ENCODE data around the gene USP17L19.
"Not testable (repeated sequence)": the region's sequence is repeated elsewhere in the genome, so short reads cannot be mapped to it uniquely, and the experiment has no call there.

Gene USP17L19

GRCh38 chr4:9234085-9234484 lies 19.1 kb upstream of the USP17L19 start, which contains the start of gene USP17L15:
Gene USP17L15, plus strand, starts transcription at chr4:9234385. Its CDS starts 0 bp downstream, at chr4:9234385.
- H3K4me3 ChIP-seq (ENCODE audit: low read length, poor library complexity, severe bottlenecking); H3K79me2 ChIP-seq (ENCODE audit: insufficient read depth, low read length); H4K20me1 ChIP-seq (ENCODE audit: insufficient read depth, low read length, poor library complexity, severe bottlenecking); H3K4me2 ChIP-seq (ENCODE audit: low read depth, low read length, poor library complexity, severe bottlenecking); H3K27me3 ChIP-seq (ENCODE audit: insufficient read depth, low read length, poor library complexity, severe bottlenecking); H3K4me1 ChIP-seq (ENCODE audit: insufficient read depth, low read length, poor library complexity, severe bottlenecking); H3K9me2 ChIP-seq (replicated peaks; ENCODE audit: low read depth, low read length); H2AFZ ChIP-seq (ENCODE audit: low read length); H3K9ac ChIP-seq (ENCODE audit: low read depth, low read length, poor library complexity, severe bottlenecking); H3K9me3 ChIP-seq (ENCODE audit: insufficient read depth, low read depth, low read length); H3F3A ChIP-seq (ENCODE audit: low read depth); H3K36me3 ChIP-seq (ENCODE audit: insufficient read depth, low read length): not testable (repeated sequence)

- H3K27me3 ChIP-seq (ENCODE audit: insufficient read depth, low read length, poor library complexity, severe bottlenecking); H3K4me2 ChIP-seq (ENCODE audit: low read depth, low read length, poor library complexity, severe bottlenecking); H3K9me2 ChIP-seq (replicated peaks; ENCODE audit: low read depth, low read length); H3K9me3 ChIP-seq (ENCODE audit: insufficient read depth, low read depth, low read length); H3K36me3 ChIP-seq (ENCODE audit: insufficient read depth, low read length); H3K4me1 ChIP-seq (ENCODE audit: insufficient read depth, low read length, poor library complexity, severe bottlenecking); H3K4me3 ChIP-seq (ENCODE audit: low read length, poor library complexity, severe bottlenecking); H4K20me1 ChIP-seq (ENCODE audit: insufficient read depth, low read length, poor library complexity, severe bottlenecking); H3K9ac ChIP-seq (ENCODE audit: low read depth, low read length, poor library complexity, severe bottlenecking); H2AFZ ChIP-seq (ENCODE audit: low read length); H3K79me2 ChIP-seq (ENCODE audit: insufficient read depth, low read length); H3F3A ChIP-seq (ENCODE audit: low read depth): not testable (repeated sequence)
These were observed 14.7 kb upstream of the USP17L19 start for GRCh38 chr4:9238461-9238860.

- not testable (repeated sequence) for H3K9me3 ChIP-seq (ENCODE audit: insufficient read depth, low read depth, low read length); H3K9ac ChIP-seq (ENCODE audit: low read depth, low read length, poor library complexity, severe bottlenecking); H3K9me2 ChIP-seq (replicated peaks; ENCODE audit: low read depth, low read length); H3K4me2 ChIP-seq (ENCODE audit: low read depth, low read length, poor library complexity, severe bottlenecking); H3K4me3 ChIP-seq (ENCODE audit: low read length, poor library complexity, severe bottlenecking); H3K36me3 ChIP-seq (ENCODE audit: insufficient read depth, low read length); H3F3A ChIP-seq (ENCODE audit: low read depth); H3K79me2 ChIP-seq (ENCODE audit: insufficient read depth, low read length); H3K4me1 ChIP-seq (ENCODE audit: insufficient read depth, low read length, poor library complexity, severe bottlenecking); H2AFZ ChIP-seq (ENCODE audit: low read length); H4K20me1 ChIP-seq (ENCODE audit: insufficient read depth, low read length, poor library complexity, severe bottlenecking); H3K27me3 ChIP-seq (ENCODE audit: insufficient read depth, low read length, poor library complexity, severe bottlenecking)
These were observed 9.6 kb upstream of the USP17L19 start, which contains the start of gene USP17L17 for GRCh38 chr4:9243579-9243978. Gene USP17L17, plus strand, starts transcription at chr4:9243879. Its CDS starts 0 bp downstream, at chr4:9243879.

GRCh38 chr4:9247953-9248680 lies 5.1 kb upstream of the USP17L19 start, which contains the start of gene USP17L18:
Gene USP17L18, plus strand, starts transcription at chr4:9248630. Its CDS starts 0 bp downstream, at chr4:9248630.
- not testable (repeated sequence) for H3K4me1 ChIP-seq (ENCODE audit: insufficient read depth, low read length, poor library complexity, severe bottlenecking); H3K9me2 ChIP-seq (replicated peaks; ENCODE audit: low read depth, low read length); H4K20me1 ChIP-seq (ENCODE audit: insufficient read depth, low read length, poor library complexity, severe bottlenecking); H3K4me3 ChIP-seq (ENCODE audit: low read length, poor library complexity, severe bottlenecking); H3K27me3 ChIP-seq (ENCODE audit: insufficient read depth, low read length, poor library complexity, severe bottlenecking); H3F3A ChIP-seq (ENCODE audit: low read depth); H3K9ac ChIP-seq (ENCODE audit: low read depth, low read length, poor library complexity, severe bottlenecking); H3K36me3 ChIP-seq (ENCODE audit: insufficient read depth, low read length); H3K4me2 ChIP-seq (ENCODE audit: low read depth, low read length, poor library complexity, severe bottlenecking); H2AFZ ChIP-seq (ENCODE audit: low read length); H3K9me3 ChIP-seq (ENCODE audit: insufficient read depth, low read depth, low read length); H3K79me2 ChIP-seq (ENCODE audit: insufficient read depth, low read length)

GRCh38 chr4:9257824-9258223 lies 4.6 kb downstream of the USP17L19 start, which contains the start of gene USP17L20:
Gene USP17L20, plus strand, starts transcription at chr4:9258124. Its CDS starts 0 bp downstream, at chr4:9258124.
- H3K4me2 ChIP-seq (ENCODE audit: low read depth, low read length, poor library complexity, severe bottlenecking); H3K9me2 ChIP-seq (replicated peaks; ENCODE audit: low read depth, low read length); H3K79me2 ChIP-seq (ENCODE audit: insufficient read depth, low read length); H3K36me3 ChIP-seq (ENCODE audit: insufficient read depth, low read length); H2AFZ ChIP-seq (ENCODE audit: low read length); H3K9ac ChIP-seq (ENCODE audit: low read depth, low read length, poor library complexity, severe bottlenecking); H4K20me1 ChIP-seq (ENCODE audit: insufficient read depth, low read length, poor library complexity, severe bottlenecking); H3K27me3 ChIP-seq (ENCODE audit: insufficient read depth, low read length, poor library complexity, severe bottlenecking); H3K4me1 ChIP-seq (ENCODE audit: insufficient read depth, low read length, poor library complexity, severe bottlenecking); H3F3A ChIP-seq (ENCODE audit: low read depth); H3K4me3 ChIP-seq (ENCODE audit: low read length, poor library complexity, severe bottlenecking); H3K9me3 ChIP-seq (ENCODE audit: insufficient read depth, low read depth, low read length): not testable (repeated sequence)

- not testable (repeated sequence) for H2AFZ ChIP-seq (ENCODE audit: low read length); H3K9me2 ChIP-seq (replicated peaks; ENCODE audit: low read depth, low read length); H3K4me2 ChIP-seq (ENCODE audit: low read depth, low read length, poor library complexity, severe bottlenecking); H3K4me1 ChIP-seq (ENCODE audit: insufficient read depth, low read length, poor library complexity, severe bottlenecking); H3F3A ChIP-seq (ENCODE audit: low read depth); H3K9ac ChIP-seq (ENCODE audit: low read depth, low read length, poor library complexity, severe bottlenecking); H4K20me1 ChIP-seq (ENCODE audit: insufficient read depth, low read length, poor library complexity, severe bottlenecking); H3K9me3 ChIP-seq (ENCODE audit: insufficient read depth, low read depth, low read length); H3K4me3 ChIP-seq (ENCODE audit: low read length, poor library complexity, severe bottlenecking); H3K79me2 ChIP-seq (ENCODE audit: insufficient read depth, low read length); H3K27me3 ChIP-seq (ENCODE audit: insufficient read depth, low read length, poor library complexity, severe bottlenecking); H3K36me3 ChIP-seq (ENCODE audit: insufficient read depth, low read length)
These were observed 9.4 kb downstream of the USP17L19 start, which contains the start of gene USP17L21 for GRCh38 chr4:9262572-9262971. Gene USP17L21, plus strand, starts transcription at chr4:9262872. Its CDS starts 0 bp downstream, at chr4:9262872.

- not testable (repeated sequence) for H3K4me1 ChIP-seq (ENCODE audit: insufficient read depth, low read length, poor library complexity, severe bottlenecking)
These were observed 14.1 kb downstream of the USP17L19 start, which contains the start of gene USP17L22 for GRCh38 chr4:9267319-9267718. Gene USP17L22, plus strand, starts transcription at chr4:9267619. Its CDS starts 0 bp downstream, at chr4:9267619.

More at GRCh38 chr4:9267319-9267718, 14.1 kb downstream of the USP17L19 start, which contains the start of gene USP17L22:
- not testable (repeated sequence) for H3K4me2 ChIP-seq (ENCODE audit: low read depth, low read length, poor library complexity, severe bottlenecking); H3K4me3 ChIP-seq (ENCODE audit: low read length, poor library complexity, severe bottlenecking); H3K9me3 ChIP-seq (ENCODE audit: insufficient read depth, low read depth, low read length); H4K20me1 ChIP-seq (ENCODE audit: insufficient read depth, low read length, poor library complexity, severe bottlenecking); H2AFZ ChIP-seq (ENCODE audit: low read length); H3K9me2 ChIP-seq (replicated peaks; ENCODE audit: low read depth, low read length); H3K9ac ChIP-seq (ENCODE audit: low read depth, low read length, poor library complexity, severe bottlenecking); H3F3A ChIP-seq (ENCODE audit: low read depth); H3K79me2 ChIP-seq (ENCODE audit: insufficient read depth, low read length); H3K27me3 ChIP-seq (ENCODE audit: insufficient read depth, low read length, poor library complexity, severe bottlenecking); H3K36me3 ChIP-seq (ENCODE audit: insufficient read depth, low read length)

Data from Loucy (cell line).